ENCODE results near the gene GSG1L.
"Not testable (repeated sequence)": the region's sequence is repeated elsewhere in the genome, so short reads cannot be mapped to it uniquely, and the experiment has no call there.

GSG1L gene

GRCh38 chr16:27977966-27978365 is 85.5 kb downstream of the GSG1L start:
- DNase-seq, result no peak

GRCh38 chr16:27976990-27977389 is 86.5 kb downstream of the GSG1L start:
- no peak for DNase-seq

- no peak for DNase-seq
Observed at GRCh38 chr16:27974896-27975540, 88.5 kb downstream of the GSG1L start.

- DNase-seq, result no peak
Observed at GRCh38 chr16:27973678-27974077, 89.8 kb downstream of the GSG1L start.

GRCh38 chr16:27972500-27972899 is 91.0 kb downstream of the GSG1L start:
- DNase-seq, result peak; percentile 8

GRCh38 chr16:27969574-27969973 is 93.9 kb downstream of the GSG1L start:
- DNase-seq, result no peak

- DNase-seq, result no peak
Observed at GRCh38 chr16:27967169-27967568, 96.3 kb downstream of the GSG1L start.

GRCh38 chr16:27966756-27967155 is 96.8 kb downstream of the GSG1L start:
- DNase-seq, result no peak

- DNase-seq, result no peak
Observed at GRCh38 chr16:27965801-27966200, 97.7 kb downstream of the GSG1L start.

GRCh38 chr16:27963471-27963965 is 100.0 kb downstream of the GSG1L start:
- DNase-seq, result no peak

GRCh38 chr16:27962197-27962596 is 101.3 kb downstream of the GSG1L start:
- no peak for DNase-seq

- DNase-seq, result no peak
Observed at GRCh38 chr16:27961296-27961620, 102.3 kb downstream of the GSG1L start.

GRCh38 chr16:27960619-27961295 is 102.8 kb downstream of the GSG1L start:
- no peak for DNase-seq

- DNase-seq, result no peak
Observed at GRCh38 chr16:27959914-27960313, 103.6 kb downstream of the GSG1L start.

- no peak for DNase-seq
Observed at GRCh38 chr16:27954191-27954590, 109.3 kb downstream of the GSG1L start.

GRCh38 chr16:27952811-27953210 is 110.7 kb downstream of the GSG1L start:
- no peak for DNase-seq

- no peak for DNase-seq
Observed at GRCh38 chr16:27951489-27952120, 111.9 kb downstream of the GSG1L start.

GRCh38 chr16:27950206-27950887 is 113.2 kb downstream of the GSG1L start:
- DNase-seq, result no peak

- DNase-seq, result no peak
Observed at GRCh38 chr16:27947696-27948095, 115.8 kb downstream of the GSG1L start.

- no peak for DNase-seq
Observed at GRCh38 chr16:27945233-27945973, 118.1 kb downstream of the GSG1L start.

- no peak for DNase-seq
Observed at GRCh38 chr16:27943766-27944165, 119.7 kb downstream of the GSG1L start.

GRCh38 chr16:27942071-27942470 is 121.4 kb downstream of the GSG1L start:
- not testable (repeated sequence) for DNase-seq

- DNase-seq, result no peak
Observed at GRCh38 chr16:27935076-27935475, 128.4 kb downstream of the GSG1L start.
